K562 (cell line): ENCODE results near the gene CCNL2. TPM values are rescaled to one million over a fixed set of nuclear protein-coding genes. Genes with fewer than 3 reads are reported as not detected.

Source experiments
- CBX2 ChIP-seq: fragments of 200-600 bp; sonication (generic); IDR thresholded peaks from one replicate; pipeline ENCODE4 v1.6.1; 2012; ENCODE audit warnings: mild to moderate bottlenecking, low read length, inconsistent platforms; ENCODE audit not compliant: insufficient read depth, poor library complexity, severe bottlenecking
- E2F4 ChIP-seq: sonication (generic); formaldehyde crosslinking; IDR thresholded peaks from 2 replicates; pipeline ENCODE4 v1.8.0; 2022; ENCODE audit warnings: mild to moderate bottlenecking, low read depth, missing genetic modification reagents
- FOXP4 ChIP-seq: sonication (generic); formaldehyde crosslinking; IDR thresholded peaks from 2 replicates; pipeline ENCODE4 v1.8.0; 2022; ENCODE audit warnings: mild to moderate bottlenecking, missing genetic modification reagents, borderline replicate concordance
- HMG20A ChIP-seq: fragments of 450-650 bp; formaldehyde crosslinking; conservative IDR thresholded peaks from 2 replicates; pipeline ENCODE4 v1.4.0; 2020; ENCODE audit warnings: mild to moderate bottlenecking, mixed read lengths
- PHB ChIP-seq: fragments of 250-450 bp; sonication (Bioruptor Pico); IDR thresholded peaks from 2 replicates; pipeline ENCODE4 v1.5.0; 2021
- RBM39 ChIP-seq: fragments of 200-400 bp; formaldehyde crosslinking; optimal IDR thresholded peaks from 2 replicates; pipeline ENCODE3; 2018; ENCODE audit warnings: low read depth, low read length
- SAP30 ChIP-seq: fragments of 200-600 bp; sonication (generic); IDR thresholded peaks from 2 replicates; pipeline ENCODE4 v1.6.1; 2012; ENCODE audit warnings: borderline replicate concordance, low read depth, mild to moderate bottlenecking, moderate library complexity, low read length, control low read depth, inconsistent platforms; ENCODE audit not compliant: insufficient read depth, poor library complexity, severe bottlenecking
- polyA plus RNA-seq, 8 experiments: library from polyadenylated mRNA; depleted of rRNA in 4 of 8; stranded (reverse) in 5 of 8; unstranded in 3 of 8; fragments of >200 nt; fragmentation: Nextera tagmentation in 2 of 8; fragmentation: Illumina TruSeq in 1 of 8; extraction: Ambion mirVana in 2 of 8; extraction: Trizol in 1 of 8; gene quantifications; 2 replicates each; pipeline versions ENCODE4 v1.2.1 to v1.2.3, GENCODE V29; 2011 to 2014; ENCODE audit warnings: inconsistent platforms in 1 of 8, missing spikeins in 1 of 8
- total RNA-seq, 7 experiments: library from RNA; depleted of rRNA in 6 of 7; stranded (reverse); fragments of >200 nt in 6 of 7; fragmentation: Illumina TruSeq in 2 of 7; extraction: Trizol in 2 of 7; gene quantifications; 2 replicates each; pipeline versions ENCODE4 v1.2.1 to v1.2.3, GENCODE V29; 2011 to 2021; ENCODE audit warnings: low replicate concordance in 1 of 7
- TF ChIP-seq, protein P1 (sequence below): fragments of 450-650 bp; IDR thresholded peaks from 2 replicates; pipeline ENCODE4 v1.6.1; 2016; ENCODE audit warnings: mild to moderate bottlenecking, moderate library complexity

CCNL2 gene
- total and polyA plus RNA-seq, 9 of the 15 experiments (the other 6 are each of a cell fraction or from before 2014, with no cell fraction given): 2.8 to 287 (median 94.5) TPM

DNA sequence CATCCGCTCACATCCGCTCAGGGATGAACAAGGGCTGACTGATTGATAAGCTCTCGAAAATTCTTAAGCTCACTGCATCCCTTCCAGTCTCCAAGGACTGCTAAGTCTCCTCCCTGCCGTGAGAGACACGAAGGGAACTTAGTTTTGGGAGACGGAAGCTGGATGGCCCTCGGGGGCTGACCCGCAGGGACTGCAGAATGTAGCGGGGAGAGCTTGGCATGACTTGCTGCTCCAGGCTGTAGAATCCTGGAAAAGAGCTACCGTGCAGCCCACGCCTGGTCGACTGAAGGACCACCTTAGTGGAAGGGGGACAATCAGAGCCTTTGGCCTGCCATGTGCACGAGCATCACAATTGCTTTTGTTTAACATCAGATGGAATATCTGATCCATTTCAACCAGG is 16.6 kb upstream of the CCNL2 start (continued):
- TF ChIP-seq, protein P1, sequence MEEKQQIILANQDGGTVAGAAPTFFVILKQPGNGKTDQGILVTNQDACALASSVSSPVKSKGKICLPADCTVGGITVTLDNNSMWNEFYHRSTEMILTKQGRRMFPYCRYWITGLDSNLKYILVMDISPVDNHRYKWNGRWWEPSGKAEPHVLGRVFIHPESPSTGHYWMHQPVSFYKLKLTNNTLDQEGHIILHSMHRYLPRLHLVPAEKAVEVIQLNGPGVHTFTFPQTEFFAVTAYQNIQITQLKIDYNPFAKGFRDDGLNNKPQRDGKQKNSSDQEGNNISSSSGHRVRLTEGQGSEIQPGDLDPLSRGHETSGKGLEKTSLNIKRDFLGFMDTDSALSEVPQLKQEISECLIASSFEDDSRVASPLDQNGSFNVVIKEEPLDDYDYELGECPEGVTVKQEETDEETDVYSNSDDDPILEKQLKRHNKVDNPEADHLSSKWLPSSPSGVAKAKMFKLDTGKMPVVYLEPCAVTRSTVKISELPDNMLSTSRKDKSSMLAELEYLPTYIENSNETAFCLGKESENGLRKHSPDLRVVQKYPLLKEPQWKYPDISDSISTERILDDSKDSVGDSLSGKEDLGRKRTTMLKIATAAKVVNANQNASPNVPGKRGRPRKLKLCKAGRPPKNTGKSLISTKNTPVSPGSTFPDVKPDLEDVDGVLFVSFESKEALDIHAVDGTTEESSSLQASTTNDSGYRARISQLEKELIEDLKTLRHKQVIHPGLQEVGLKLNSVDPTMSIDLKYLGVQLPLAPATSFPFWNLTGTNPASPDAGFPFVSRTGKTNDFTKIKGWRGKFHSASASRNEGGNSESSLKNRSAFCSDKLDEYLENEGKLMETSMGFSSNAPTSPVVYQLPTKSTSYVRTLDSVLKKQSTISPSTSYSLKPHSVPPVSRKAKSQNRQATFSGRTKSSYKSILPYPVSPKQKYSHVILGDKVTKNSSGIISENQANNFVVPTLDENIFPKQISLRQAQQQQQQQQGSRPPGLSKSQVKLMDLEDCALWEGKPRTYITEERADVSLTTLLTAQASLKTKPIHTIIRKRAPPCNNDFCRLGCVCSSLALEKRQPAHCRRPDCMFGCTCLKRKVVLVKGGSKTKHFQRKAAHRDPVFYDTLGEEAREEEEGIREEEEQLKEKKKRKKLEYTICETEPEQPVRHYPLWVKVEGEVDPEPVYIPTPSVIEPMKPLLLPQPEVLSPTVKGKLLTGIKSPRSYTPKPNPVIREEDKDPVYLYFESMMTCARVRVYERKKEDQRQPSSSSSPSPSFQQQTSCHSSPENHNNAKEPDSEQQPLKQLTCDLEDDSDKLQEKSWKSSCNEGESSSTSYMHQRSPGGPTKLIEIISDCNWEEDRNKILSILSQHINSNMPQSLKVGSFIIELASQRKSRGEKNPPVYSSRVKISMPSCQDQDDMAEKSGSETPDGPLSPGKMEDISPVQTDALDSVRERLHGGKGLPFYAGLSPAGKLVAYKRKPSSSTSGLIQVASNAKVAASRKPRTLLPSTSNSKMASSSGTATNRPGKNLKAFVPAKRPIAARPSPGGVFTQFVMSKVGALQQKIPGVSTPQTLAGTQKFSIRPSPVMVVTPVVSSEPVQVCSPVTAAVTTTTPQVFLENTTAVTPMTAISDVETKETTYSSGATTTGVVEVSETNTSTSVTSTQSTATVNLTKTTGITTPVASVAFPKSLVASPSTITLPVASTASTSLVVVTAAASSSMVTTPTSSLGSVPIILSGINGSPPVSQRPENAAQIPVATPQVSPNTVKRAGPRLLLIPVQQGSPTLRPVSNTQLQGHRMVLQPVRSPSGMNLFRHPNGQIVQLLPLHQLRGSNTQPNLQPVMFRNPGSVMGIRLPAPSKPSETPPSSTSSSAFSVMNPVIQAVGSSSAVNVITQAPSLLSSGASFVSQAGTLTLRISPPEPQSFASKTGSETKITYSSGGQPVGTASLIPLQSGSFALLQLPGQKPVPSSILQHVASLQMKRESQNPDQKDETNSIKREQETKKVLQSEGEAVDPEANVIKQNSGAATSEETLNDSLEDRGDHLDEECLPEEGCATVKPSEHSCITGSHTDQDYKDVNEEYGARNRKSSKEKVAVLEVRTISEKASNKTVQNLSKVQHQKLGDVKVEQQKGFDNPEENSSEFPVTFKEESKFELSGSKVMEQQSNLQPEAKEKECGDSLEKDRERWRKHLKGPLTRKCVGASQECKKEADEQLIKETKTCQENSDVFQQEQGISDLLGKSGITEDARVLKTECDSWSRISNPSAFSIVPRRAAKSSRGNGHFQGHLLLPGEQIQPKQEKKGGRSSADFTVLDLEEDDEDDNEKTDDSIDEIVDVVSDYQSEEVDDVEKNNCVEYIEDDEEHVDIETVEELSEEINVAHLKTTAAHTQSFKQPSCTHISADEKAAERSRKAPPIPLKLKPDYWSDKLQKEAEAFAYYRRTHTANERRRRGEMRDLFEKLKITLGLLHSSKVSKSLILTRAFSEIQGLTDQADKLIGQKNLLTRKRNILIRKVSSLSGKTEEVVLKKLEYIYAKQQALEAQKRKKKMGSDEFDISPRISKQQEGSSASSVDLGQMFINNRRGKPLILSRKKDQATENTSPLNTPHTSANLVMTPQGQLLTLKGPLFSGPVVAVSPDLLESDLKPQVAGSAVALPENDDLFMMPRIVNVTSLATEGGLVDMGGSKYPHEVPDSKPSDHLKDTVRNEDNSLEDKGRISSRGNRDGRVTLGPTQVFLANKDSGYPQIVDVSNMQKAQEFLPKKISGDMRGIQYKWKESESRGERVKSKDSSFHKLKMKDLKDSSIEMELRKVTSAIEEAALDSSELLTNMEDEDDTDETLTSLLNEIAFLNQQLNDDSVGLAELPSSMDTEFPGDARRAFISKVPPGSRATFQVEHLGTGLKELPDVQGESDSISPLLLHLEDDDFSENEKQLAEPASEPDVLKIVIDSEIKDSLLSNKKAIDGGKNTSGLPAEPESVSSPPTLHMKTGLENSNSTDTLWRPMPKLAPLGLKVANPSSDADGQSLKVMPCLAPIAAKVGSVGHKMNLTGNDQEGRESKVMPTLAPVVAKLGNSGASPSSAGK: no peak
- TF ChIP-seq CBX2 (no peak), FOXP4 (CRISPR knock-in tag) (no peak), E2F4 (no peak), PHB (CRISPR knock-in tag) (no peak), SAP30 (no peak), HMG20A (CRISPR knock-in tag) (no peak), RBM39 (no peak)
